ENCODE data around the gene AGRN.
A peak's percentile ranks its signal among the peaks of the same experiment; 100 is the strongest.
"Not testable (repeated sequence)": the region's sequence is repeated elsewhere in the genome, so short reads cannot be mapped to it uniquely, and the experiment has no call there.

The AGRN gene

DNA sequence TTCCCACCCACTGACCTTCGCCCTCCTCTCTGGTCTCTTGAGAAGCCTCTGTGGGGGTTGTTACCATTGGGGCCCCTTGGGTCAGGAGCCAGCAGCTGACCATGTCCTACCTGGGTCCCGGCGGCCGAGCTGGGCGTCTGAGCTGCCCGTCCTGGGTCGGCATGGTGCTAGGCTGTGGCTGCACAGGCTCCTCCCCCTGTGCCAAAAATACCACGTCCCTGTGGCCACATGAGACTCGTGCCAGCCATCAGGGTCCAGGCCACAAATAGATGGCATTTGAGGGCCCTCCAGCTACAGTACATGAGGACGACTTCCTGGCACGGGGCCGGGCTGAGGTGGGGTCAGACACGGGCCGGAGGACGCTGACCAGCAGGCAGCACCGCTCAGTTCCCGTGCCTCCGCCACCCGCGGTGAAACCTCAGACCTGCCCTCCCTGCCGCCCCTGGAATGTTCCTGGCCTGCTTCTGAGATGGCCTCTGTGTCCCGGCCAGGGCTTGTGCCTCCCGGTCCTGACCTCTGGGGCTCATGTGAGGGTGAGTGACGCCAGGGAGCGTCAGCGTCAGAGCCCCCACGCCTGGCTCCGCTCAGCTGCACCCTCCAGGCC lies 37.9 kb upstream of the AGRN start, which contains the start of gene PERM1:
PERM1 (minus strand) TSS at position 139 of the 604 bp plus-strand sequence. CDS start 1,064 bp downstream, outside the sequence.
- no peak for DNase-seq

DNA sequence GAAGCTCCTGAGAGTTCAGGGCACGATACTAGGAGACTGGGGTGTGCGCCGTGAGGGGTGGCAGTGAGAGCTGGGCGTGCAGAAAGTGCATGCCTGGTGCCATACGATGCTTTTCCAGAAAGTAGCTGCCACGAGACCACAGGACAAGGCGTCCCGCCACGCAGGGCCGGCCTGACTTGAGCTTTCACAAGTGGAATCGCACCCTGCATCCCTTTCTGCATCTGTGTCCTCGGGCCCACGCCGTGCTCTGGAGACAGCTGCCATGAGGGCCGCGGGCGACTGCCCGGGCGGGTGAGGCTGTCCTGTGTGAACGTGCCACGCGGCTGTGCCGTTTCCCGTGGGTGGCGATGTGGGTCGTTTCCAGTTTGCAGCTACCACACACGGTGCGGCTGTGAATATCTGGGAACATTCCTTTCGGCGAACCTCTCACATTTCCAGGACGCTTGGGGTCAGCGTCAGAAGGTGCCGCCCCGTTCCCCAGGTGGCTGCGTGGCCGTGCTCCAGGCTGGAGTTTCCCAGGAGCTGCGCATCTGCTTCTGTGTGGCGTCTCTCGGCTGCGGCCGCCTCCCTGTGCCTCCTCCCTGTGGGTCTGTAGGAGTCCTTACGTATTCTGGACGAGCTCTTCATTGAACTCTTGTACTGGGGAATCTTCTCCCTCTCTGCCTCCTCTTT lies 37.0 kb upstream of the AGRN start:
- DNase-seq = no peak

- DNase-seq = peak in 1 of 2 experiments; percentile 9
These were observed 36.0 kb upstream of the AGRN start for GRCh38 chr1:983798-984475.

DNA sequence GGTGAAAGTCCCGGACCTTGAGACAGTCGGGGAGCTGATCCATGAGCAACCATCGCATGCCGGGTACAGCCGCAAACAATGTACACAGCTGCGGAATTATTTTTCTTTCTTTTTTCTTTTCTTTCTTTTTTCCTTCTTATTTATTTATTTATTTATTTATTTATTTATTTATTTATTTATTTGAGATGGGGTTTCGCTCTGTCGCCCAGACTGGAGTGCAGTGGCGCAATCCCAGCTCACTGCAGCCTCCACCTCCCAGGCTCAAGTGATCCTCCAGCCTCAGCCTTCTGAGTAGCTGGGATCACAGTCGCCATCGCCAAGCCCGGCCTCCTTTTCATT lies 35.5 kb upstream of the AGRN start:
- DNase-seq = no peak

DNA sequence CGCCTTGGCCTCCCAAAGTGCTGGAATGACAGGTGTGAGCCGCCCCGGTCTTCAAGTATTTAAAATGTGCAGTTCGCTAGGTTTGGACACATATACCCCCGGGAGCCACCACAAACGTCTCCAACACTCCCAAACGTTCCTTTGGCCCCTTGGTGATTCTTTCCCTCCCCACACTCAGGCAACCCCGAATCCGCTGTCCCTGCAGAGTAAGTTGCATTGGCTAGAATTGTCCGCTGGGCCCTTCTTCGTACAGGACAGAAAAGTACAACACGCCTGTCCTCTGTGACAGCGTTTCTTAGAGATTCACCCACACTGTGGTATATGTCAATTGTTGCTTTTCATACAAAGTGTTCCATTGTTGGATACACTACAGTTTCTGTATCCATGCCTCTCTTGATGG lies 34.8 kb upstream of the AGRN start:
- no peak for DNase-seq

DNA sequence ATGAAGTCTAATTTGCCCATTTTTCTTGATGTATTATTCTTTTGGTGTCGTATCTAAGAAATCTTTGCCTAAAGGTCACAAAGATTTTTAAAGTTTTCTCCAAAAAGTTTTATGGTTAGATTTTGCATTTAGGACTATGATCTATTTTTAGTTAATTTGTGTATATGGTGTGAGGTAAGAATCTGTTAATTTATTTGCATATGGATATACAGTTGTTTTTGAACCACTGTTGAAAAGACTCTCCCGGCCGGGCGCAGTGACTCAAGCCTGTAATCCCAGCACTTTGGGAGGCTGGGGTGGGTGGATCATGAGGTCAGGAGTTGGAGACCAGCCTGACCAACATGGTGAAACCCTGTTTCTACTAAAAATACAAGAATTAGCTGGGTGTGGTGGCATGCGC lies 31.9 kb upstream of the AGRN start:
- DNase-seq = not testable (repeated sequence)

DNA sequence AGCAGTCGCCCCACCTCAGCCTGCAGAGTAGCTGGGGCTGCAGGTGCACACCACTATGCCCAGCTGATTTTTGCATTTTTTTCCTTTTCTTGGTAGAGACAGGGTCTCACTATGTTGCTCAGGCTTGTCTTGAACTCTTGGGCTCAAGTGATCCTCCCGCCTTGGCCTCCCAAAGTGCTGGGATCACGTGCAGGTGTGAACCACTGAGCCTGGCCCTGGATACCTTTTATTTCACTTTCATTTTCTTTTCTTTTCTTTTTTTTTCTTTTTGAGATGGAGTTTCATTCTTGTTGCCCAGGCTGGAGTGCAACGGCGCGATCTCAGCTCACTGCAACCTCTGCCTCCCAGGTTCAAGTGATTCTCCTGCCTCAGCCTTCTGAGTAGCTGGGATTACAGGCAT lies 28.6 kb upstream of the AGRN start:
- DNase-seq = not testable (repeated sequence)

DNA sequence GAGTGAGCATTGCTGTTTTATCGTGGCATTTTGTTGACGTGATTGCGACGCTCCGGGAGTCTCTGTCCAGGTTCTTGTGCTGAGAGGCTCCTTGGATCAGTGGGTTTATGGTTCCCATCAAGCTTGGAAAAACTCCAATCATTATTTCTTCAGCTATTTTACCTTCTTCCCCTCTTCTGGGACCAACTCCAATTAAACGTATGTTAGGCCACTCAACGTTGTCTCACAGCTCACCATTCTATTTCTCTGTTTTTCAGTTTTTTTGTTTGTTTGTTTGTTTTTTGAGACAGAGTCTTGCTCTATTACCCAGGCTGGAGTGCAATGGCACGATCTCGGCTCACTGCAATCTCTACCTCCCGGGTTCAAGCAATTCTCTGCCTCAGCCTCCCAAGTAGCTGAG lies 28.0 kb upstream of the AGRN start:
- no peak for DNase-seq

- no peak for DNase-seq
These were observed 27.6 kb upstream of the AGRN start for GRCh38 chr1:992362-992761.

- DNase-seq = no peak
These were observed 26.4 kb upstream of the AGRN start for GRCh38 chr1:993379-993995.

DNA sequence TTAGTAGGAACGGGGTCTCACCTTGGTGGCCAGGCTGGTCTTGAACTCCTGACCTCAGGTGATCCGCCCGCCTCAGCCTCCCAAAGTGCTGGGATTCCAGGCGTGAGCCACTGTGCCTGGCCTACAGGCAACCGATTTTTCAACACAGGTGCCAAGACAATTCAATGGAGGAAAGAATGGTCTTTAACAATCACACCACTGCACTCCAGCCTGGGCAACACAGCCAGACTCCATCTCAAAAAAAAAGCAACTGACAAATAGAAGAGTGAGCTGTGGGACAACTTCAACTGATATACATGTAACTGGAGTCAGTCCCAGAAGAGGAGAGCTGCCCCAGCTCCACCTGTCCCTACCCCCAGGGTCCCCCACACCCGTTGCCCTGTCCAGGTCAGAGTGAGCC lies 25.4 kb upstream of the AGRN start:
- not testable (repeated sequence) for DNase-seq

DNA sequence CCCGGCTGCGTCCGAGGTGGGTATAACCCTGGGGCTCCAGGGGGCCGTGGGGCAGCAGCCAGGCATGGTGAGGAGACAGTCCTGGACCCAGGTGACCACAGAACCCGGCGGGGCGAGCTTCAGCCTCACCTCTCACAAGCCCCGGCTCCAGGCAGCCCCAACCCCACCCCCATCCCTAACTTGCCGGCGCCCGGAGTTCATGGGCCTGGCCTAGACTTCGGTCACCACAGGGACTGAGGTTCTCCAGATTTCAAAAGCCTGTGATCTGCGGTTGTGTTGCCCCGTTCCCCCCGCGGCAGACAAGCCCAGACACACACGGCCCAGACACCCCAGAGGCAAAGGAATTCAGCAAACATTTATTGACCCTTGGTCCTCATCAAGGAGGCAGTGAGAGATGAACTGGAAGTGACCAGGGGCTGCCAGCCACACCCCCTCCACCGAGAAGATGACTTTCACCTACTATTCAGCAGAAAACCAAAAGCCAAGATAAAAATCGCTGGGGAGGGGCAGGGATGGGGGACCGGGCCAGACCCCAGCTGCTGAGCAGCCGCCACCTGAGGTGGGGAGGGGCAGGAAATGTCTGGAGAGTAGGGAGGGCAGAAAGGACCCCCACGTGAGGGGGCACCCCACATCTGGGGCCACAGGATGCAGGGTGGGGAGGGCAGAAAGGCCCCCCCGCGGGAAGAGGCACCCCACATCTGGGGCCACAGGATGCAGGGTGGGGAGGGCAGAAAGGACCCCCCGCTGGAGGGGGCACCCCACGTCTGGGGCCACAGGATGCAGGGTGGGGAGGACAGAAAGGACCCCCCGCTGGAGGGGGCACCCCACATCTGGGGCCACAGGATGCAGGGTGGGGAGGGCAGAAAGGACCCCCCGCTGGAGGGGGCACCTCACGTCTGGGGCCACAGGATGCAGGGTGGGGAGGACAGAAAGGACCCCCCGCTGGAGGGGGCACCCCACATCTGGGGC lies 24.0 kb upstream of the AGRN start:
- no peak for DNase-seq

DNA sequence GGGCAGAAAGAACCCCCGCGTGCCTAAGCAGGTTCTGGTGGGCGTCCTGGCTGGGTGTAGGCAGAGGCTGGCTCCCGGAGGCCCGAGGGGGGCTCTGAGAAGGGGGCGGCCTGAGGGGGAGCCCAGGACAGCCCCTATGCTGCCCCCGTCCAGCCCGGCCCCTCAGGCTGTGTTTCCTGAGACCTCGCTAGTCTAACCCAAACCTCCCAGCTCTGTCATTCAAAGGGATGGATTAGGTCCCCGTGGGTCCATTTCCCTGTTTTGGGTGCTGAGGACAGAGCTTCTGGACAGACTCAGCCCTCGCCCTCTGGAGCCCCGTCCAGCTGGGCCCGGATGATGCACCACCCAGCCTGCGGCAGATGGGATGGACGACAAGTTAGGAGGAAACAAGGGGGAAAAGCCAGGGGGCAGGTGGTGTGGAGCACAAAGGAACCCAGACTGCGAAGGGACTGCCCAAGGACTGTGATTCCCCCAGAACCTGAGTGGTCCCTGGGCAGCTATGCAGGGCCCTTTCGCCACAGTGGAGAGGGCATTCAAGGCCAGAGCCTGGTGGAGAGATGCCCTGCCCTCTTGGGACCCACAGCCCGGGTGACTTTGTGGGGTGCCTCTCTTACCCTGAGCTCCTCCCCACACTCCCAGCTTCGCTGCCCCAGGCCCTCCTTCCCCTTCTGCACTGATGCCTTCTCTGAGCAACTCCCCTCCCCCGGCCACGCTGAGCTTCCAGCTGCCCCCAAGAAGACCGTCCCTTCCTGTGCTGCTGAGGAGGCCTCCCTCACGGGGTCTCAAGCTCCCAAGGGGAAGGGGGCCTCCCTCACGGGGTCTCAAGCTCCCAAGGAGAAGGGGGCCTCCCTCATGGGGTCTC lies 22.8 kb upstream of the AGRN start:
- no peak for DNase-seq

- DNase-seq = no peak
These were observed 22.3 kb upstream of the AGRN start for GRCh38 chr1:997713-997992.

DNA sequence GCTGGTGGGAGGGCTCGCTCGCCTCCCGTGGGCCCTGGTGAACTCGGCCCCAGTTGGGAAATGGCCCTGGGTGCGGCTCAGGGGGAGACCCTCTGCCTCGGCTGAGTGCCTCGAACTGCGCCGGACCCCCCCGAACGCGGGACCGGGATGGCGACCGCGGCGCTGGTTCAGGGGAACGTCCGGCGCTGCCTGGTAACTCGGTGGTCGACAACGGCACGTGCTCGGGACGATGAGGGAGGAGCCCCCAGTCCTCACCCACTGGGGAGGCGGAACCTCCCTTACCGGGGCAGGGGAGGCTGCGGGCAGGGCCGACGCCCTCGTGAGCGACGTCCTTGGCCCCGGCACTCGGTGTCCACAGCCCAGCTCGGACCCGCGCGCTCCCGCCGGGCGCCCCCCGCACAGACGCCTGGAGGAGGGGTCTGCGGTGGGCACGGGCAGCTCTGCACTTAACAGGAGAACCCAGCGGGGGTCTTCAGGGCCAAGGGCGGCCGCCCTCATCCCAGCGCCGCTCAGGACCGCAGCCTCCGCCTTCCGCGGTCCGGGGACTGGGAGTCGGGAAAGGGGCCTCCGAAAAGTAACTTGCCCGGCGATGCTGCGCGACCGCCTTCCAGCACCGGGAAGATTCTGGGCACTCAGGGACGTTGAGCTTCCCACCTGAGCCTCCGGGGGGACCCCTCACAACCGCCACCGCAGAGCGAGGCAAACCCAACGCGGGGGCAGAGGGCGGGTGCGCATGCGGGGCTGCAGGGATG lies 21.8 kb upstream of the AGRN start:
- DNase-seq = no peak

- DNase-seq = no peak
These were observed 21.2 kb upstream of the AGRN start for GRCh38 chr1:998745-998994.

DNA sequence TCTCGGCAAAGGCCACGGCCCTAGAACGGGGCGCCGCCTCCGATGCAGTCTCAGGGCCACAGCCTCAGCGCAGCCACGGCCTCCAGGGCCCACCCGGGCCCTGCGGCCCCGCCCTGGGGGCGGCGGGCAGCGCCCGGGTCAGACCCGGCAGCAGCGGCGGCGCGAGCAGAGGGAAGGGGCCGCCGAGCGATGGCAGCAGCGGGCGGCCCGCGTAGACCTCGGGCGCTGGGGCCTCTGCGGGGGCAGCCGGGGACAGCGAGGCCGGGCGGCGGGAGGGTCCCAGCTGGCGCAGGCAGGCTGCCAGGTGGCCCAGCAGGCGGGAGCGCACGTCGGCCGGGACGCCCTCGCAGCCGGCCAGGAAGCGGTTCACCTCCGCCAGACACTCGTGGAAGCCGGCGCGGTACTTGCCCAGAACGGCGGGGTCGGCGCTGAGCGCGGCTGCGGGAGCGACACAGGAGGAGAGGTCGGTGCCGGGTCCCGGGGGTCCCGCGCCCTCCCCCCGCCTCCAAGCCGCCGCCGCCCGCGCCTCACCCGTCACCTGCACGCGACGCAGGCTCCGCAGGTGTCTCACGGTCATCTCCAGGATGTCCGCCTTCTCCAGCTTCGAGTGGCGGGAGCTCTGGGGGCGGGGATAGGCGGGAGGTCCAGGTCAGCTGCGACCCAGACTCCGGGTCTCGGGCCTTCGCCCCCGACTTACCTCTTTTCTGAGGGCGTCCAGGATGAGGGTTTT lies 20.8 kb upstream of the AGRN start:
- peak in 1 of 2 experiments; percentile 37 for DNase-seq

DNA sequence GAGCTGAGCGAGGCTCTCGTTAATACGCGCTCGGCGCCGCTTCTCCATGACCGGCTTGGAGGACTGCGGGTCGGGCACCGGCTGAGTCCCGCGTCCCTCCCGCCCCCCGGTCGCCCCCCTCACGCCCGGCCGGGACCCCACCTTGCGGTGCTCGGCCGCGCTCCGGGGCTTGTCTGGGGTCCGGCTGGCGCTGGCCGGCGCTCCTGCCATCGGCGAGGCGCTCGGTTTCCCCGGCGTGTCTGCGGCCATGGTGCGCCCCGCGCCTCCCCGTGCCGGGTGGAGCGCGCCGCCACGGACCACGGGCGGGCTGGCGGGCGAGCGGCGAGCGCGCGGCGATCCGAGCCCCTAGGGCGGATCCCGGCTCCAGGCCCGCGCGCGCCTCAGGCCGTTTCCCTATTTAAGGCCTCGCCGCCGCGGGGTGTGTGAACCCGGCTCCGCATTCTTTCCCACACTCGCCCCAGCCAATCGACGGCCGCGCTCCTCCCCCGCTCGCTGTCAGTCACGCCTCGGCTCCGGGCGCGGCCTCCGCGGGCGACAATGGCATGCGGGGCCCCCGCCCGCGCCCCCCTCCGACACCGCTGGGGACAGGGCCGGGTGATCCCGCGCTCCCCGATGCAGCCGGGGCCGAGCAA lies 20.1 kb upstream of the AGRN start, which contains the start of gene HES4:
HES4 (minus strand) TSS at position 373 of the 632 bp plus-strand sequence; CDS start at position 249, 124 bp downstream.
- DNase-seq = peak; percentile 58 to 75

GRCh38 chr1:1000357-1001056 lies 19.4 kb upstream of the AGRN start:
- peak in 1 of 2 experiments; percentile 63 for DNase-seq

Data from SW 1271 (cell line).